Measurements from ENCODE around the gene PI3.
"Not testable (repeated sequence)": the region's sequence is repeated elsewhere in the genome, so short reads cannot be mapped to it uniquely, and the experiment has no call there.

Gene PI3, protein sequence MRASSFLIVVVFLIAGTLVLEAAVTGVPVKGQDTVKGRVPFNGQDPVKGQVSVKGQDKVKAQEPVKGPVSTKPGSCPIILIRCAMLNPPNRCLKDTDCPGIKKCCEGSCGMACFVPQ

DNA sequence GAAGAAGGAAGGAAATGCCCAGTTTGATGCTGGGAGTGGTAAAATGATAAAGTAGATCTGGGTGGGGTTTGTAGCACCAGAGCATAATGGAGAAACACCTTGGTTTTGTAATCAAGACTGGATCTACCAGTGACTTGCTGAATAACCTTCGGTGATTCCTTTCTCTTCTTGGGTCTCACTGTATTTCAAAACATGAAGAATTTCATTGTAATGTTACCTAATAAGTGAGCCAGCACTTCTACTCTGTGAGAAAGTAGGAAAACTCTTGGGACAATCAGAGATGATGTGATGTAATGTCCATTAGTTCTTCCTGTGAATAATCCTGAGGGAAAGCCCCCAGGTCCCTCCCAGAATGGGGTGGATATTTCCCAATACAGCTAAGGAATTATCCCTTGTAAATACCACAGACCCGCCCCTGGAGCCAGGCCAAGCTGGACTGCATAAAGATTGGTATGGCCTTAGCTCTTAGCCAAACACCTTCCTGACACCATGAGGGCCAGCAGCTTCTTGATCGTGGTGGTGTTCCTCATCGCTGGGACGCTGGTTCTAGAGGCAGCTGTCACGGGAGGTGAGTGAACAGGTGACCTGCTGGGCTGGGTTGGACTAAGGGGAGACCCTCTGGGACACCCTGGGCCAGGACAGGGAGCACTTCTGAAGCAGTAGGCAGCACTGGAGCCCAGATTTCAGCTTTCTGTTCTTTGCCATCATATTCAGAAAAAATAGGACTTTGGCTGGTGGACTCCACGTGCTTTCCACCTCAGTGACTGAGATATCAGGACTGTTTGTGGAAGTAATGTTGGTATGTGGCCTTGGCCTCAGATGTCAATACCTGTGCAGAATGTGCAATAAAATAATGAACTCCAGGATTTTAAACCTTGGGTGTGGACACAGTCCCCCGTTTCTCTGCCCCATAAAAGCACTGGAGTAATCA lies at the start of gene PI3:
TSS of gene PI3 (plus strand) at position 469 of the 931 bp plus-strand sequence. CDS start at position 490, 21 bp downstream.
- no peak for DNase-seq (ENCODE audit: low read depth)

DNA sequence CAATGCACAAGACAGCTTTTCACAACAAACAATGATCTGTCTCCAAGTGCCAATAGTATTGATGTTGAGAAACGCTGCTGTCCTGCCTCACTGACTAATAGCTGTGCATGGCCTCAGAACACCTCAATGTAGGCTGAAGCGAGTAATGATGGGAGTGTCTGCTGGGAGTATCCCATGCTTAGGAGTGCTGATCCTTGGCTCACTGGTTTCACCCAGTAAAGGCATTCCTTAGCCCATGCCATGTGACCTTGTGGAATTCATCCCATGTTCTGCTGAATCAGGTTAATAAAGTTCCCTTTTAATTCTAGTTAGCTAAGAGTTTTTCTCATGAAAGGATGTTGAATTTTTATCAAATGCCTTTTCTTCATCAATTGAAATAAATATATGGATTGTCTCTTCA lies 46.6 kb upstream of the PI3 start:
- no peak for DNase-seq (ENCODE audit: low read depth)

DNA sequence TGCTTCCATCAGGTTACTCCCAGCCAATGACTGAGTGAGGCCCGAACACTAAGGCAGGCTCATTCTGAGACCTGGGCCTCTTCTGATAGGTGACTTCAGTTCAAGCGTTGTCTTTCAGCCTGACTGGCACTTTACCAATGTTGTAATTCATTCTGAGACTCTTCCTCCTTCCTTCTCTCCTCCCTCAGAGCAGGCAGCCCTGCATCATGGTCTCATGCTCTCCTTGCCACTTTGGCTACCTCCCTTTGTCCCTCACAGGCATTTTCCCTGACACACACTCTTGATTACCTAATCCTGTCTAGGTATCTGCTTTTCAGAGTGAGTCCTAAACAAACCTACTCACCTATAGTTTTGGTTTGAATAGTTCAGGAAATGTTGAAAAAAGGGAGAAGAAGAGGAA lies 37.8 kb upstream of the PI3 start:
- no peak for DNase-seq (ENCODE audit: low read depth)

DNA sequence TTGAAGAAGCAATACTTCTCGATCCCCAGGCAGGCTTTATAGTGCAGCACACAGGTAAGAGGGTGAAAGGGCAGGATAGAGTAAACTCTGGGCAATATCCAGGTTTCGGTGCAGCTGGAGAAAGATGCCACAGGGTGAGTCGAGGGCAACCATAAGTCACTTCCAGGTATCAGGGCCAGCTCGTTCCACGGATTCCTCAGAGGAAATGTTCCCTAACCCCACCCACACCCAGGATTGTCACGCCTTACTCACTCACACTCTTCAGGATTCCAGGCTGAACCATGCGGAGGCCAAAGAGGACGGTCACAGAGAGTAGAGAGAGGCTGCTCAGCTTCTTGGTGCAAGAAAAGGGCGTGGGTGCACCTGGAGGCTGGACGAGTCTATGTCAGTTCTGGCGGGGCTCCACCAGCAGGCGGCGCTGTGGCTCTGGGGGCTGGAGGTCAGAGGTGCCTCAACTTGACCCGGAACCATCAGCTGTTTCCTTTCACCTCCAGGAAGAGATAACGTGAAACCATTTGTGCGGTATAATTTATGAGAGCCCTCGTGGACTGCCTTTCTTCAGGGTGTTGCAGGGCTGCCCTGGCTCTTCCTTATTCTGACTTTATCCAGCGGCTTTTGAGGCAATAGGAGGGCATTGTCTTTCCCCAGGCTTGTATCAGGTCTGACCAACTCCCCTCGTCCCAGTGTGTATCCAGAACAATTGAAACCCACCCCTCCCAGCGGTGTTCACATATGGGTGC lies 36.0 kb upstream of the PI3 start:
- DNase-seq (ENCODE audit: low read depth), result peak; percentile 54

DNA sequence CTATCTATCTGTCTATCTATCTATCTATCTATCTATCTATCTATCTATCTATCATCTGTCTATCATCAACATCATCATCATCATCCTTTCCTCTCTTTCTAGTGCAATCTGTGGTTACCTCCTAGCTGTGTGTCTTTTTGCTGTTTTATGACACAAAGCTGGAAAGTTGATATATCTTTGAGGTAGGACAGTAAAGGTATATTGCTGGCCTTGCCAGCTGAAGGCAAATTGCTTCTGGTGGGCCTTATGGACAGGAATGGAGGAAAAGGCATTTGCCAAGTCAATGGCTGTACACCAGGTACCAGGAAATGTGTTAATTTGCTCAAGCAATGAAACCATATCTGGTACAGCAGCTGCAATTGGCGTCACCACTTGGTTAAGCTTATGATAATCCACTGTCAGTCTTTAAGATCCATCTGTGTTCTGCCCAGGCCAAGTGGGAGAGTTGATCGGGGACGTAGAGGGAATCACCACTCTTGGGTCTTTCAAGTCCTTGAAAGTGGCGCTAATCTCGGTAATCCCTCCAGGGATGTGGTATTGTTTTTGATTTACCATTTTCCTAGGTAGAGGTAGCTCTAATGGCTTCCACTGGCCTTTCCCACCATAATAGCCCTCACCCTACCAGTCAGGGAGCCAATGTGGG lies 34.8 kb upstream of the PI3 start:
- not testable (repeated sequence) for DNase-seq (ENCODE audit: low read depth)

DNA sequence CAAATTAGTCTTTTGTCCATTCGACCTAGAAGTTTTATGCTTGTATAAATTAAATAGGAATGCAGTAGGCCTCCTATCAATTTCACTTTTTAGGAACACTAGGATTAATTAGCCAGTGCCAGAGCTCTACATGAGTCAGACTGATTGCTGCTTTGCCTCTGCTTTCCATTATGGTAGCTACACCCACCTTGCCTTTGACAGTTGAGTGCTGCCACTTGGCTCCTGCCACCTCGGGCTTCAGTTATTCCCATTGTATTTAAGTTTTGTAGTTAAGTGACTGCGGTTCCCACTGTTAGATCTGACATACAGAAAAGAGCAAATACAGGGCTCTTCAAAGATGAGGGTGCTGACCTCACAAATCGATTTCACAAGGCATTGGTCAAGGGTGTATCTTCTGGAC lies 33.9 kb upstream of the PI3 start:
- DNase-seq (ENCODE audit: low read depth), result no peak

DNA sequence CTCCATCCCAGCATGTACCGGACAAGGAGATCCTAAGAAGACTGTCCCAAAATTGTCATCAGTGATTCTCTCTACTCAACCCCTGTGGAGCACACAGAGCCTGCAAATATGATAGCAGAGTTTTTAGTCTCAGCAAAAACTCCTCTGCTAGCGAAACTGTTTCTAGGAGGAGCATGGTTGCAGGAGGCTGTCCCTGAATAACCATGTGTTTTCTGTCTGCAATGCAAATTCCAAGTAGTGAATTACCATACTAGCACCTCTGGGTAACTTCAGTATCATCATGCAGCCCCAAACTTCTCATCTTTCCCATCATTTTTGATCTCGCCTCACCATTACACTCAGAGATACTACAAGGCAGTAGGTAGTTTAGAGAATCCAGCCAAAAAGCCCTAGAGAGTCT lies 25.6 kb upstream of the PI3 start:
- no peak for DNase-seq (ENCODE audit: low read depth)

DNA sequence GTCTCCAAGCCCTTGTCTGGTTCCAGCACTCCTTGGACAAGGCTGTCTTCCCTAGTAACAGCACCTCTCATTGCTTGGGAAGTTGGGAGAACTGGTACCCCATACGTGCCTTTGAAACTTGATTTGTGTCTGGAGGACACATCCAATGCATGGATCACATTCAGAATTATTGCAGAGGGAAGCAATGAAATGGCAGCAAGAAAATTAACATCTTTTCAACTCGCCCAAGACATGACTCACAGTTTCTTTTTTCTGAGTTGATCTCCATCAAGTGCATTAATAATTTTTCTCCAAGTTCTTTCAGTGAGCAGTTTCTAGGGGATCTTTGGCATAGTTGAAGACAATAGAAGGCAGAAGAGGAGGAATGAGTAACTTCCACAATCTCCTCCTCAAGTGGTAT lies 22.3 kb upstream of the PI3 start:
- no peak for DNase-seq (ENCODE audit: low read depth)

DNA sequence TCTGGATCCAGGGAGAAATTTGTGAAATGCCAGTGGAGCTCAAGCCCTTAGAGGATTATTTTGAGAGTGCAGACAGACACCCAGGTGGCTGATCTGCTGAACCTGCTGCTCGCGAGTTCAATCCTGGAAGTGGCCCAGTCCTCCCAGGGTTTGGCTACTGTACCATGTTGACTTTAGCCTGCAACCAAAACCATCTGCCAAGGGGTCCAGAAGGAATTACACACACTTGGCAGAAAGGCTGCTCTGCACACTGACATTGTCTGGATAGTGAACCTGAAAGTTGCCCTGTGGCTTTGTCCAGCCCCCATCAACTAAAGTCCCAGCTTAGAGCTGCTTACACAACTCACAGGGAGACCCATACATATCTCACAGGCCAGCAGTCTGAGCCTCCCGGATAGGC lies 21.6 kb upstream of the PI3 start:
- no peak for DNase-seq (ENCODE audit: low read depth)

DNA sequence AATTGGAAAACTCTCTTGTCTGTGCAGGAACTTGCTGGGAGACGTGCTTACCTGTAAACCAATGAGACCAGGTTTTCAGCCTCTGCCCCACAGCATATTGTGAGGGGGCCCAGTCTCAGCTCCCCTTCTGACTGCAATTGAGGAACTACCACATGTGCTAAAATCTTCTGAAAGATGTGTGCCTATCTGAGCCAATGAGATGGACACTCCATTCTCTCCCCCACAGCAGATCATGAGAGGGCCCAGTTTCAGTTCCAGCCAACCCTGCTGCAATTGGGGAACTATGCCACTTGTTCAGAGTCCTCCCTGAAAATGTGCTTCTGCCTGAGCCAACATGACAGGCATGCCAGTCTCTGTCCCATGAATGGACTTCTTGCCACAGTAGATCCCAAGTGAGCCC lies 20.9 kb upstream of the PI3 start:
- DNase-seq (ENCODE audit: low read depth), result no peak

DNA sequence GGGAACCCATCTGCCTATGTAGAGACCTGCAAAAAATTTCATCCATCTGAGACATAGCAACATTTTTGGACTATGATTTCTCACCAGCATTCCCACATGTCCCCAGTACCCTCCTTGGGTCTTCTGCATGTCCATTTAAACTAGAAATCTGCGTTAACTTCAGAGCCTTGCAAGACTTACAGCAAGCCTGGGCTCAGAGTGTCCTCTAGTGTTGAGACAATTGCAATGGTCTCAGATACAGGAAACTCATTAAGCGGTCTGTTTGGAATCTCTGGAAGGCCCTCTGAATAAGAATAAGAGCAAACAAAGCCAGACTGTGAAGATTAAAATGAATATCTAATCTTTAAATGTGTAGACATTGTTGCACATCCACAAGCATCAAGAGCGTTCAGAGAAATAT lies 20.5 kb upstream of the PI3 start:
- no peak for DNase-seq (ENCODE audit: low read depth)

DNA sequence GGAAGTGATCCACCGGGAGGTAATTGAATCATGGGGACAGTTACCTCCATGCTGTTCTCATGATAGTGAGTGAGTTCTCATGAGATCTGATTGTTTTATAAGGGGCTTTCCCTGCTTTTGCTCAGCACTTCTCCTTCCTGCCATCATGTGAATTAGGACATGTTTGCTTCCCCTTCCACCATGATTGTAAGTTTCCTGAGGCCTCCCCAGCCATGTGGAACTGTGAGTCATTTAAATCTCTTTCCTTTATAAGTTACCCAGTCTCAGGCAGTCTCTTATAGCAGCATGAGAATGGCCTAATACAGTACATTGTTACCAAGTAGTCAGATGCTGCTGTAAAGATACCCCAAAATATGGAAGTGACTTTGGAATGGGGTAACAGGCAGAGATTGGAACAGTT lies 19.9 kb upstream of the PI3 start:
- not testable (repeated sequence) for DNase-seq (ENCODE audit: low read depth)

DNA sequence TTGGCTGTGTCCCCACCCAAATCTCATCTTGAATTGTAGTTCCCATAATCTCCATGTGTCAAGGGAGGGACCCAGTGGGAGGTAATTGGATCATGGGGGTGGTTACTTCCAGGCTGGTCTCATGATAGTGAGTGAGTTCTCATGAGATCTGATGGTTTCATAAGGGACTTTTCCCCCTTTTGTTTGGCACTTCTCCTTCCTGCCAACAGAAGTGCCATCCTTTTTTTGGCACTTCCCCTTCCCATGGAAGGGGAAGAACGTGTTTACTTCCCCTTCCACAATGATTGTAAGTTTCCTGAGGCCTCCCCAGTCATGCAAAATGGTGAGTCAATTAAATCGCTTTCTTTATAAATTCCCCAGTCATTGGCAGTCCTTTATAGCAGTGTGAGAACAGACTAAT lies 18.0 kb upstream of the PI3 start:
- no peak for DNase-seq (ENCODE audit: low read depth)

DNA sequence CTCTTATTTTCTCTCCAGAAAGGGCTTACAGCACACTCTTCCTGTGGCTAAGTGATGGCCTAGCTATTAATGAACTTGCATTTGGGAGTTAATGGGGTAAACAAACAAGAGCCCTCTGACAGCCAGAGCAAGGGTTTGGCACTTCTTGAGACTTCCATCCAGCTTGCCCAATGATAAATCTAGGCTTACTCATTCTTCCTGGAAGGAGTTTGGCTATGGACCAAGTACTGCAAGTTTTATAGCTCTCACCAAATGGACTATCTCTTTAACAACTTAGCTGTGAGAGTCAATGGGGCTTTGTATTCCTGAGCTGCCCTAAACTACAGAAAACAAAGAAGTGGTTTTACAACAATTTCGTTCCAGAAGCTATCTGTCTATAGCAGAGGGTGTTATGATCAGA lies 16.7 kb upstream of the PI3 start:
- DNase-seq (ENCODE audit: low read depth), result no peak

DNA sequence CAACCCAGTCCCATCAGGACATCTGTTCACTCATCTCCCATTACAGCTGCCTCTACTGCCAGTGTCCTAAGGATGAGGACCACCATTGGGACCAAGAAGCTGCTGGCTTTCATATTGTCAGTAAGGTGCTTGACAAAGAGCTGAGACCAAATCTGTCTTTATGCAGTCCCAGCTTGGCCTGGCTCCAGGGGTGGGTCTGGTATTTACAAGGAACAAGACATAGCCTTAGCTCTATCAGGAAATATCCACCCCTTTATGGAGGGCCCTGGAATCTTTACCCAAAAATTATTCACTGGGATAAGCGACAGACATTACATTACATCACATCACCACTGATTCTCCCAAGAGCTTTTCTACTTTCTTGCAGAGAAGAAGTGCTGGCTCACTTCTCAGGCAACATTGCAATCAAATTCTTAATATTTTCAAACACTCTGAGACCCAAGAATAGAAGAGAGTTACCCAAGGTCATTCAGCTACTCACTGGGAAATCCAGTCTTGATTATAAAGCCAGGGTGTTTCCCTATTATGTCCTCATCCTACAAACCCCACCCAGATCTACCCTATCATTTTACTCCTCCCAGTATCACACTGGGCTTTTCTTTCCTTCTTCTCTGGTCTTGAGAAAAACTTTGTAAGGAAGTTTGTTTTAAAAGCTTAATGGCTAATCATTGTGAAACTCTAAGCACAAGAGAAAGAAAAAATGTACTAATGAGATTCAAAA lies 11.5 kb upstream of the PI3 start:
- DNase-seq (ENCODE audit: low read depth), result no peak

DNA sequence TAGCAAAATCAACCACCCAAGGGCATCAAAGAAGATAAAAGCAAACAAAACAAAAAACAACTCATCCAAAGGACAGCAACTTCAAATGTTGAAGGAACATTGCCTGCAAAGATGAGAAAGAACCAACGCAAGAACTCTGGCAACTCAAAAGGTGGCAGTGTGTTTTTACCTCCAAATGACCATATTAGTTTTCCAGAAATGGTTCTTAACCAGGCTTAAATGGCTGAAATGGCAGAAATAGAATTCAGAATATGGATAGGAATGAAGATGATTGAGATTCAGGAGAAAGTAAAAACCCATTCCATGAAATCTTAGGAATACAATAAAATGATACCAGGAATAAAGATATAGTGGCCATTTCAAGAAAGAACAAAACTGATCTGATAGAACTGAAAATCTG lies 9.8 kb upstream of the PI3 start:
- no peak for DNase-seq (ENCODE audit: low read depth)

DNA sequence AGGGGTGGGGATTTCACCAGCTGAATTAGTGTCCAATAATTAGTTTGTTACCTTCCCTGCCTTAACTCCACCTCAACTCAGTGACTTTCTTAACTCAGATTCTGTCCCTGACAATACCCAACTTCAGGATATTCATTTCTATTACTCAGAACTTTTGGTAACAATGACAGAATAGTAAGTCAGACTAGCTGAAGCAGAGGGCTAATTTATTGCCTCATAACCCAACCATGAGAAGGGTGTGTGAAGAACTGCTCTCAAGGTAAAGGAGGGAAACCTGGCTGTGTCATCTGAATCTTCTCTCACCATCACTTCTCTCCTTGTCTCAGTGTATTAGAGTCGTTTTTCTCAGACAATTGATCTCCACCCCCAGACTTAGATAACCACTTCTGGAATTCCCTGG lies 1.2 kb upstream of the PI3 start:
- DNase-seq (ENCODE audit: low read depth), result no peak

DNA sequence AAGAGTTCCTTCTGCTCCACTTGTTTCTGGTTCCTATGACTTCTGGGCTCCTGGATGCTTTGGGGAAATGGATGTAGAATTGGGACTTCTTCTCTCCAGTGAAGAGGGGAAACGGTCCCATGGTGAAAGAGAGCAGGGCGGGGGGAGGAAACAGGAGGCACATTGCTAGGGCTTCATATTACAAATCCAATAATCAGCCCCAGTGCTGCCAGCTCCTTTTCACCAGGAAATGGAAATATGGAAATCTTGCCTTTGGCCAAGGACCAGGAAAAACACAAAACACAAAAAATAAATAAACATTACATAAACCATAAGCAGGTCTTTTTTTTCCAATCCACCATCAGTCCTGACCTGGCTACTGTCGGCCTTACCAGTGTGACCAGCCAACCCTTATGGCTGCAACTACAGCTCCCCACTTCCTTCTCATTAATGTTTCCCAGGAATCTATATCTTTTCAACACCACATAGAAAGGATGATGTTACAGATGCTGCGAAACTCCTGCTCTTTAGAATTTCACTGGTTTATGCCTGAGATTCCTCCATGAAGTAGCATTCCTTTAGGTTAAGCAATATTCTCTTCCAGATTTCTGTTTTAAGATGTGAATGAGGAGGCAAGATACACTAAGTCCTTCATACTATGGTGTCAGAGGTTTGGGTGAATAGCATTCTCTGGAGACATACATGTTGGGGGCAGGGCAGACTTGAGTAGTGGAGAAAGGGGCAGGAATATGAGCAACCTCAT lies 2.0 kb downstream of the PI3 start:
- DNase-seq (ENCODE audit: low read depth), result no peak

DNA sequence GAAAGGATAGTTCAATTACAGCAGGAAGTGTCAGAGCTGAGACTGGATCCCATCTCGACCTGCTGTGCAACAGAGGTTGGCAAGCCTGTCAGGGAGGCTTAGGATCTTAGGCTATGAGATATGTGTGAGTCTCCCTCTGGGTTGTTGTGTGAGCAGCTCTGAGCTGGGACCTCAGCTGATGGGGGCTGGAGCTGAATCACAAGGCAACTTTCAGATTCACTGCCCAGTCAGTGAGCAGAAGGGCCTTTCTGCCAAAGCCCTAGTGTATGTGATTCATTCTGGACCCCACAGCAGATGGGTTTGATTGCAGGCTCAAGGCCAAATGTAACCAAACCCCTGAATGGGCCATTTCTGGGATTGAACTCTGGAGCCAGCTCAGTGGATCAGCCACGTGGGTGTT lies 4.5 kb downstream of the PI3 start:
- no peak for DNase-seq (ENCODE audit: low read depth)

DNA sequence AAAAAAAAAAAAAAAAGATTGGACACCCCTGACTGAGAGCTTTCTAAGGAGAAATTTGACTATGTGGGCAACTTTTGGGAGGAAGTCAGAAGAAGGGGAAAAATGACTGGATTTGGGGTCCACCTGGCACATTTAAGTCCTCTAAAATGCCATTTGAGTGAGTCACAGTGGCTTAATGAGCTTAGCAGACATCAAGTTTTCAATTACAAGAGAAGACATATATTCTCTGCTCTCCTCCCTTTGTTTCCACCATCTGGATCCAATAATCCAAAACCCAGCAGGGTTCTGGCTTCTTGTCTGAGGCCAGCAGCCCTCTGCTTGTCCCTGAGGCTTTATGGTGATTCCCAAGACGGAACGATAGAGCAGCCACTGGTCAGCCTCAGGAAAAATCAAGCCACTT lies 6.9 kb downstream of the PI3 start:
- DNase-seq (ENCODE audit: low read depth), result no peak

DNA sequence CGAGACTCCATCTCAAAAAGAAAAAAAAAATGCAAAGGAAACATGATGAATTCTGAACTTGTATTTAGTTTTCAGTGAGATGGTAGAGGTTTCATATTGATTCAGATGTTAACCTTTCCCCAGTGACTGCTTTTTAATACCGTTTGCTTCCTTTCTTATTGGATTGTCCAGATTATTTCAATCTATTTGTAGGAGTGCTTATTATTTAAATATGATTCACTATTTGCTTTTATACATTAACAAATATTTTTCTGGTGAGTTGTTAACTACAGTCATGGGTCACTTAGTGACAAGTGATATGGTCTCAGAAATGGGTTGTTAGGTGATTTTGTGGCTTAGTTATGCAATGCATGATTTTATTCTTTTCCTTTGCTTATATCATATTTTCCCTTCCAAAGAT lies 8.4 kb downstream of the PI3 start:
- DNase-seq (ENCODE audit: low read depth), result no peak

Measured in stimulated activated CD8-positive, alpha-beta memory T cell treated with anti-CD3 and anti-CD28 coated beads, Interleukin-15, amount 100 ng/mL, for 24 hours (primary cell).